ENCODE results near the gene PEMT. TPM values are rescaled to one million over a fixed set of nuclear protein-coding genes. Genes with fewer than 3 reads are reported as not detected.

Gene PEMT
- total and polyA plus RNA-seq, 2 donors (not counting 1 experiment from before 2014, with no cell fraction given) = 18.0 to 18.6 TPM

DNA sequence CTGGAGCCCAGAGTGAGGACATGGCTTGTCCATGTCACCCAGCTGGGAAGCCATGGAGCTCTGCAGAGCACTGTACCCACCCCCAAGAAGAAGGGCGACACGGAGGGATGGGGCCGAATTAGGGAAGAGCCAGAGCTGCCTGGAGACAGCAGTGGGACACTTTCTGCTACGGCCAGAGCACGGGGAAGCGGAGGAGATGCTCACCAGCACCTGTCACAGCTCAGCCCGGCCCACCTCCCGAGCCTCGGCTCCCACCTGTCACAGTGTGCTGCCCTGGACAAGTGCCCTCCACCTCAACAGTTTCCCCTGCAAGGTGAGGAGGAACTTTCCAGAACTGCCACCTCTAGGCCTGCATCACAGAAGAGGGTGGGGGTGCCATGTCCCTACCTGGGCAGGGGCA lies 36.4 kb downstream of the PEMT start:
- no peak overlapping the region for H2AFZ ChIP-seq (ENCODE audit: low read length)
- H3K4me1 ChIP-seq (ENCODE audit: control insufficient read depth, extremely low read depth, insufficient read depth, low read length) = no peaks in the 10 kb centered on the region
- no peak overlapping the region for H3K9ac ChIP-seq (ENCODE audit: insufficient read depth, low read length)
- H4K20me1 ChIP-seq (ENCODE audit: control insufficient read depth, extremely low read depth, insufficient read depth, low read length) = no peaks in the 10 kb centered on the region
- no peak overlapping the region for H3K4me3 ChIP-seq (replicated peaks in 1 of 4; ENCODE audit: control extremely low read depth in 1 of 4, insufficient read depth in 1 of 4, low read depth in 3 of 4, low read length in 4 of 4)
- H3K27ac ChIP-seq (ENCODE audit: insufficient read depth, low read length) = no peak overlapping the region
- H3K9me3 ChIP-seq (ENCODE audit: control insufficient read depth, insufficient read depth, low read depth, low read length) = no peaks in the 10 kb centered on the region
- no peaks in the 10 kb centered on the region for H3K79me2 ChIP-seq (ENCODE audit: control insufficient read depth, insufficient read depth, low read length)
- no peak for DNase-seq (ENCODE audit: low read depth in 2 of 2)
- no peaks in the 10 kb centered on the region for H3K27me3 ChIP-seq (ENCODE audit: control insufficient read depth, insufficient read depth, low read length)
- no peak overlapping the region for H3K4me2 ChIP-seq (ENCODE audit: extremely low read depth, insufficient read depth, low read length)
- TF ChIP-seq, protein P1, sequence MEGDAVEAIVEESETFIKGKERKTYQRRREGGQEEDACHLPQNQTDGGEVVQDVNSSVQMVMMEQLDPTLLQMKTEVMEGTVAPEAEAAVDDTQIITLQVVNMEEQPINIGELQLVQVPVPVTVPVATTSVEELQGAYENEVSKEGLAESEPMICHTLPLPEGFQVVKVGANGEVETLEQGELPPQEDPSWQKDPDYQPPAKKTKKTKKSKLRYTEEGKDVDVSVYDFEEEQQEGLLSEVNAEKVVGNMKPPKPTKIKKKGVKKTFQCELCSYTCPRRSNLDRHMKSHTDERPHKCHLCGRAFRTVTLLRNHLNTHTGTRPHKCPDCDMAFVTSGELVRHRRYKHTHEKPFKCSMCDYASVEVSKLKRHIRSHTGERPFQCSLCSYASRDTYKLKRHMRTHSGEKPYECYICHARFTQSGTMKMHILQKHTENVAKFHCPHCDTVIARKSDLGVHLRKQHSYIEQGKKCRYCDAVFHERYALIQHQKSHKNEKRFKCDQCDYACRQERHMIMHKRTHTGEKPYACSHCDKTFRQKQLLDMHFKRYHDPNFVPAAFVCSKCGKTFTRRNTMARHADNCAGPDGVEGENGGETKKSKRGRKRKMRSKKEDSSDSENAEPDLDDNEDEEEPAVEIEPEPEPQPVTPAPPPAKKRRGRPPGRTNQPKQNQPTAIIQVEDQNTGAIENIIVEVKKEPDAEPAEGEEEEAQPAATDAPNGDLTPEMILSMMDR (conservative IDR thresholded peaks at IDR 0.05 in 1 of 2, IDR thresholded peaks at IDR 0.05 in 1 of 2; ENCODE audit: low read depth in 1 of 2, low read length in 2 of 2) = no peak
- TF ChIP-seq EZH2 (IDR thresholded peaks at IDR 0.05; ENCODE audit: low read length, missing control alignments) = no peak
- H3K36me3 ChIP-seq (ENCODE audit: control insufficient read depth, insufficient read depth, low read length) = no peaks in the 10 kb centered on the region

DNA sequence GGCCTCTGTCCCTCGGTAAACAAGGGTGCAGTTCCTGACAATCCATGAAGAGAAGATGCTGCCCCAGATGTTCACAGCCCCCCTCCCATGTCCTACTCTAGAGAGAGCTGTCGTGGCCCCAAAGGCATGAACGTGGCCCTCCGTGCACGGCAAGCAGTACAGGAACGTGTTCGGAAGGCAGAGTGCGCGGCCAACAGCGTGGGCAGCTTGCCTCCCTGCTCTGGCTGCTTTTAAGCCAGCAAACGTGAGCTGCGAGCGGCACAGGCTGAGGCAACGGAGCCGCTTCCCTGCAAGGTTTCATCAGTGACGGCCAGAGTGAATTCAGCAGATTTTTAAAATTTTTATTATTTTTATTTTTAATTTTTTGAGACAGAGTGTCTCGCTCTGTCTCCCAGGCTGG lies 37.2 kb downstream of the PEMT start:
- H3K36me3 ChIP-seq (ENCODE audit: control insufficient read depth, insufficient read depth, low read length) = no peaks in the 10 kb centered on the region
- H3K27ac ChIP-seq (ENCODE audit: insufficient read depth, low read length) = no peak overlapping the region
- H3K9ac ChIP-seq (ENCODE audit: insufficient read depth, low read length) = no peak overlapping the region
- no peaks in the 10 kb centered on the region for H3K4me1 ChIP-seq (ENCODE audit: control insufficient read depth, extremely low read depth, insufficient read depth, low read length)
- no peaks in the 10 kb centered on the region for H3K9me3 ChIP-seq (ENCODE audit: control insufficient read depth, insufficient read depth, low read depth, low read length)
- H4K20me1 ChIP-seq (ENCODE audit: control insufficient read depth, extremely low read depth, insufficient read depth, low read length) = no peaks in the 10 kb centered on the region
- H2AFZ ChIP-seq (ENCODE audit: low read length) = no peak overlapping the region
- no peak overlapping the region for H3K4me2 ChIP-seq (ENCODE audit: extremely low read depth, insufficient read depth, low read length)
- TF ChIP-seq, protein P1 (conservative IDR thresholded peaks at IDR 0.05 in 1 of 2, IDR thresholded peaks at IDR 0.05 in 1 of 2; ENCODE audit: low read depth in 1 of 2, low read length in 2 of 2) = no peak
- no peak for TF ChIP-seq EZH2 (IDR thresholded peaks at IDR 0.05; ENCODE audit: low read length, missing control alignments)
- H3K27me3 ChIP-seq (ENCODE audit: control insufficient read depth, insufficient read depth, low read length) = no peaks in the 10 kb centered on the region
- H3K4me3 ChIP-seq (replicated peaks in 1 of 4; ENCODE audit: control extremely low read depth in 1 of 4, insufficient read depth in 1 of 4, low read depth in 3 of 4, low read length in 4 of 4) = no peak overlapping the region
- H3K79me2 ChIP-seq (ENCODE audit: control insufficient read depth, insufficient read depth, low read length) = no peaks in the 10 kb centered on the region
- DNase-seq (ENCODE audit: low read depth in 2 of 2) = no peak

DNA sequence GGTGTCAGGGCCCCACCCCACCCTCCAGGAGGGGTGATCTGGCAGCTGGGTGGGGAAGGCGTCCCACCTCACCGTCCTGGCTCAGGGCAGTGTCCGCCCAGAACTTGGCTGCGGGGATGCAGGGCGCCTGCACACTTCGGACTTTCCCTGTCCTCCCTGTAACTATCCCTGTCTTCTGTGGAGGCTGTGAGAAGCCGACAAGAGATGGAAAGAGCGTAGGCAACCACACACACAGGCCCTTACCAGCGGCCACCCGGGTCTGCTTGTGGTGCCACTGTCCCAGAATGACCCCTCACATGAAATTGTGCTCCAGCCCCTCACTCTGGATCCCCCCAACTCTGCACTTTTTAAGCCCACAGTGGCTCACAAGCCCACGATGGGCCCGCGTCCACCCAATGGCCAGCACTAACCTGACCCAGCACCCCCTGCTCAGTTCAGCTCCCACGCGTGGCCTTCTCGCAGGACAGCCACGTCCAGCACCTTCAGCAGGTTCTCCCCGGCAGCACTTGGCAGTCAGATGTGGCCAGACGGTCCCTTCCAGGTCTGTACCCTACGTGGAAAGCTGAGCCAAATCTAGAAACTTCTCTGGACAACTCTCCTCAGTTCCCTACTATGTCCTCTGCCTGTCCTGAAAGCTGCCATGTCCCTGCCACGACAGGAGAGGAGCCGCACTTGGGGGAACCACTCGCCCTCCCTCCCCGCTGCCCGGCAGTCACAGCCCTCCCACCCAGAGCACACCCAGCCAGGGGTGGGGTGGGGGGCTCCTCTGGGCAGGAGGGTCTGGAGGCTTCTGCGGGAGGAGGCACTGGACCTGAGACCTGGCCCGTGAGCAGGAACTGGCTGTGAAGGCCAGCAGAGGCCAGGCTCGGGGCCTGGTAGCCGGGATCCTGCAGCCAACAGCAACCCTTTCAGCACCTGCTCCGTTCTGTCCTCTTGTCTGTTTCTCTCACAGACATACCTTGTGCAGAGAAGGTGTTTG lies 38.0 kb downstream of the PEMT start:
- H3K4me3 ChIP-seq (replicated peaks in 1 of 4; ENCODE audit: control extremely low read depth in 1 of 4, insufficient read depth in 1 of 4, low read depth in 3 of 4, low read length in 4 of 4) = no peak overlapping the region
- TF ChIP-seq, protein P1 (conservative IDR thresholded peaks at IDR 0.05 in 1 of 2, IDR thresholded peaks at IDR 0.05 in 1 of 2; ENCODE audit: low read depth in 1 of 2, low read length in 2 of 2) = no peak
- TF ChIP-seq EZH2 (IDR thresholded peaks at IDR 0.05; ENCODE audit: low read length, missing control alignments) = no peak
- no peaks in the 10 kb centered on the region for H3K4me1 ChIP-seq (ENCODE audit: control insufficient read depth, extremely low read depth, insufficient read depth, low read length)
- no peaks in the 10 kb centered on the region for H4K20me1 ChIP-seq (ENCODE audit: control insufficient read depth, extremely low read depth, insufficient read depth, low read length)
- H3K9ac ChIP-seq (ENCODE audit: insufficient read depth, low read length) = no peak overlapping the region
- no peaks in the 10 kb centered on the region for H3K36me3 ChIP-seq (ENCODE audit: control insufficient read depth, insufficient read depth, low read length)
- no peak overlapping the region for H3K27ac ChIP-seq (ENCODE audit: insufficient read depth, low read length)
- H2AFZ ChIP-seq (ENCODE audit: low read length) = no peak overlapping the region
- no peaks in the 10 kb centered on the region for H3K9me3 ChIP-seq (ENCODE audit: control insufficient read depth, insufficient read depth, low read depth, low read length)
- no peak for DNase-seq (ENCODE audit: low read depth in 2 of 2)
- no peaks in the 10 kb centered on the region for H3K79me2 ChIP-seq (ENCODE audit: control insufficient read depth, insufficient read depth, low read length)
- H3K4me2 ChIP-seq (ENCODE audit: extremely low read depth, insufficient read depth, low read length) = no peak overlapping the region
- no peaks in the 10 kb centered on the region for H3K27me3 ChIP-seq (ENCODE audit: control insufficient read depth, insufficient read depth, low read length)

All from fibroblast of lung (primary cell).